Measurements from ENCODE around the gene FSCN2. TPM values are rescaled to one million over a fixed set of nuclear protein-coding genes. Genes with fewer than 3 reads are reported as not detected.

FSCN2 gene
- total RNA-seq, 2 experiments from 2014 or later, result 1.6 to 6.7 TPM

GRCh38 chr17:81517009-81517338, 11.2 kb upstream of the FSCN2 start:
- POLR2A ChIA-PET, result interaction anchor here (0.6 to 1.3 kb wide), 4 partner anchors 32 to 675 kb away, joined by 3 to 7 read pairs (median 4); no protein-coding TSS in a partner anchor
- TF ChIP-seq EZH2phosphoT487 (IDR thresholded peaks at IDR 0.05; ENCODE audit: borderline replicate concordance, low read depth, low read length) (no peak), CTCF (conservative IDR thresholded peaks at IDR 0.05; ENCODE audit: low read length) (no peak)
- intact Hi-C loops (cut with micrococcal nuclease; ENCODE audit: unreplicated experiment), result loop anchor here (1.0 to 10.0 kb wide), 5 partner anchors 35 to 355 kb away; partner anchors contain the start of genes ARHGDIA, ARL16, BAHCC1 and FAAP100

GRCh38 chr17:81517339-81518112, 10.7 kb upstream of the FSCN2 start:
- H3K79me2 ChIP-seq (ENCODE audit: insufficient read depth, low read depth, low read length), result peaks cover 19% of the 10 kb centered on the region
- H3K4me3 ChIP-seq (ENCODE audit: low read depth, low read length, poor library complexity, severe bottlenecking), result peak overlapping the region; percentile 90
- H3K9me3 ChIP-seq (ENCODE audit: low read length), result no peaks in the 10 kb centered on the region
- no peaks in the 10 kb centered on the region for H3K9me2 ChIP-seq (ENCODE audit: insufficient read depth, low read length)
- ChIA-PET POLR2A (interaction anchor here (0.6 to 2.2 kb wide), 9 partner anchors 9 to 674 kb away, joined by 3 to 15 read pairs (median 4); partner anchors contain the start of gene FAAP100), CTCF (ENCODE audit: unreplicated experiment) (interaction anchor here (0.6 to 2.3 kb wide), 3 partner anchors 27 to 624 kb away, joined by 3 to 9 read pairs (median 4); no protein-coding TSS in a partner anchor)
- no peaks in the 10 kb centered on the region for H4K20me1 ChIP-seq (ENCODE audit: insufficient read depth, low read length)
- BruUV-seq (replicated peaks), result no TSS peak
- peaks cover under 1% of the 10 kb centered on the region for H3K36me3 ChIP-seq (ENCODE audit: insufficient read depth, low read length)
- no peak overlapping the region for H2AFZ ChIP-seq (ENCODE audit: low read length)
- H3K27ac ChIP-seq (ENCODE audit: low read depth, low read length, poor library complexity, severe bottlenecking), result peak overlapping the region; percentile 89
- no peak for TF ChIP-seq EZH2phosphoT487 (IDR thresholded peaks at IDR 0.05; ENCODE audit: borderline replicate concordance, low read depth, low read length)
- TF ChIP-seq CTCF (conservative IDR thresholded peaks at IDR 0.05; ENCODE audit: low read length), result peak; percentile 45
- peaks cover 70% of the 10 kb centered on the region for H3K4me1 ChIP-seq (ENCODE audit: insufficient read depth, low read length, poor library complexity, severe bottlenecking)
- peak; percentile 94 for DNase-seq (ENCODE audit: low spot score)
- peak overlapping the region; percentile 80 for H3K4me2 ChIP-seq (ENCODE audit: low read length)
- intact Hi-C loops (cut with micrococcal nuclease; ENCODE audit: unreplicated experiment), result loop anchor here (1.0 to 10.0 kb wide), 5 partner anchors 35 to 355 kb away; partner anchors contain the start of genes ARHGDIA, ARL16, BAHCC1 and FAAP100

More at GRCh38 chr17:81517009-81517338, 11.2 kb upstream of the FSCN2 start:
- H3K27ac ChIP-seq (ENCODE audit: low read depth, low read length, poor library complexity, severe bottlenecking), result peak overlapping the region; percentile 89
- no peak overlapping the region for H2AFZ ChIP-seq (ENCODE audit: low read length)
- peaks cover 6% of the 10 kb centered on the region for H3K36me3 ChIP-seq (ENCODE audit: insufficient read depth, low read length)
- H3K4me2 ChIP-seq (ENCODE audit: low read length), result peak overlapping the region; percentile 80
- peak overlapping the region; percentile 90 for H3K4me3 ChIP-seq (ENCODE audit: low read depth, low read length, poor library complexity, severe bottlenecking)
- H3K9me2 ChIP-seq (ENCODE audit: insufficient read depth, low read length), result no peaks in the 10 kb centered on the region
- CTCF ChIA-PET (ENCODE audit: unreplicated experiment), result interaction anchor here (0.6 to 2.3 kb wide), 3 partner anchors 28 to 625 kb away, joined by 3 to 9 read pairs (median 4); no protein-coding TSS in a partner anchor
- no TSS peak for BruUV-seq (replicated peaks)
- peaks cover 24% of the 10 kb centered on the region for H3K79me2 ChIP-seq (ENCODE audit: insufficient read depth, low read depth, low read length)
- H3K4me1 ChIP-seq (ENCODE audit: insufficient read depth, low read length, poor library complexity, severe bottlenecking), result peaks cover 70% of the 10 kb centered on the region
- peaks cover 4% of the 10 kb centered on the region; the same call in 1 of the 2 replicates for H4K20me1 ChIP-seq (ENCODE audit: insufficient read depth, low read length)
- no peaks in the 10 kb centered on the region for H3K9me3 ChIP-seq (ENCODE audit: low read length)
- DNase-seq (ENCODE audit: low spot score), result no peak

All from OCI-LY7 (cell line).